Retina (tissue), 1 donor: ENCODE results near the gene MTARC1.

ENCODE experiments used
- DNase-seq: peaks from one replicate; pipeline ENCODE4 v3.0.0-alpha.2; 2016

MTARC1 gene

GRCh38 chr1:220808345-220809186 is 21.9 kb downstream of the MTARC1 start:
- peak; percentile 73 for DNase-seq

GRCh38 chr1:220809187-220809550 is 22.5 kb downstream of the MTARC1 start:
- DNase-seq: no peak

- DNase-seq: no peak
Measured at GRCh38 chr1:220809704-220810103, 23.0 kb downstream of the MTARC1 start.

GRCh38 chr1:220810179-220810653 is 23.5 kb downstream of the MTARC1 start:
- peak; percentile 66 for DNase-seq

- DNase-seq: no peak
Measured at GRCh38 chr1:220810963-220811362, 24.2 kb downstream of the MTARC1 start.

- DNase-seq: no peak
Measured at GRCh38 chr1:220811695-220812094, 25.0 kb downstream of the MTARC1 start.

- DNase-seq: no peak
Measured at GRCh38 chr1:220812308-220812707, 25.6 kb downstream of the MTARC1 start.

GRCh38 chr1:220813013-220813412 is 26.3 kb downstream of the MTARC1 start:
- DNase-seq: no peak

GRCh38 chr1:220815409-220815808 is 28.7 kb downstream of the MTARC1 start:
- DNase-seq: no peak

GRCh38 chr1:220817907-220818306 is 31.2 kb downstream of the MTARC1 start:
- DNase-seq: no peak

GRCh38 chr1:220818421-220819173 is 31.9 kb downstream of the MTARC1 start:
- DNase-seq: peak; percentile 28

GRCh38 chr1:220819467-220820026 is 32.8 kb downstream of the MTARC1 start:
- no peak for DNase-seq

GRCh38 chr1:220824031-220824989 is 37.6 kb downstream of the MTARC1 start:
- DNase-seq: no peak

GRCh38 chr1:220825819-220826551 is 39.3 kb downstream of the MTARC1 start:
- DNase-seq: no peak

GRCh38 chr1:220826729-220827128 is 40.0 kb downstream of the MTARC1 start:
- DNase-seq: no peak

GRCh38 chr1:220827445-220828178 is 40.9 kb downstream of the MTARC1 start:
- no peak for DNase-seq

- no peak for DNase-seq
Measured at GRCh38 chr1:220828179-220828490, 41.4 kb downstream of the MTARC1 start.

- no peak for DNase-seq
Measured at GRCh38 chr1:220828950-220829586, 42.4 kb downstream of the MTARC1 start.

- DNase-seq: no peak
Measured at GRCh38 chr1:220833436-220833835, 46.7 kb downstream of the MTARC1 start.

GRCh38 chr1:220834155-220834870 is 47.6 kb downstream of the MTARC1 start:
- DNase-seq: no peak
